GM12875 (cell line): ENCODE data around the gene ZBP1.
A peak's percentile ranks its signal among the peaks of the same experiment; 100 is the strongest.

Experiments used
- H3K4me3 ChIP-seq: one replicate; pipeline ENCODE4 v1.5.1; 2011; ENCODE audit warnings: low read depth, low read length, control low read depth
- TF ChIP-seq, protein P1 (sequence below): IDR thresholded peaks from 2 replicates; pipeline ENCODE4 v1.5.1; 2011; ENCODE audit warnings: low read depth, mild to moderate bottlenecking, control low read depth, inconsistent platforms, low read length, moderate library complexity, borderline replicate concordance; ENCODE audit not compliant: insufficient read depth

The ZBP1 gene

GRCh38 chr20:57619051-57619831 lies 985 bp downstream of the ZBP1 start:
- peak overlapping the region; percentile 26 for H3K4me3 ChIP-seq
- TF ChIP-seq, protein P1, sequence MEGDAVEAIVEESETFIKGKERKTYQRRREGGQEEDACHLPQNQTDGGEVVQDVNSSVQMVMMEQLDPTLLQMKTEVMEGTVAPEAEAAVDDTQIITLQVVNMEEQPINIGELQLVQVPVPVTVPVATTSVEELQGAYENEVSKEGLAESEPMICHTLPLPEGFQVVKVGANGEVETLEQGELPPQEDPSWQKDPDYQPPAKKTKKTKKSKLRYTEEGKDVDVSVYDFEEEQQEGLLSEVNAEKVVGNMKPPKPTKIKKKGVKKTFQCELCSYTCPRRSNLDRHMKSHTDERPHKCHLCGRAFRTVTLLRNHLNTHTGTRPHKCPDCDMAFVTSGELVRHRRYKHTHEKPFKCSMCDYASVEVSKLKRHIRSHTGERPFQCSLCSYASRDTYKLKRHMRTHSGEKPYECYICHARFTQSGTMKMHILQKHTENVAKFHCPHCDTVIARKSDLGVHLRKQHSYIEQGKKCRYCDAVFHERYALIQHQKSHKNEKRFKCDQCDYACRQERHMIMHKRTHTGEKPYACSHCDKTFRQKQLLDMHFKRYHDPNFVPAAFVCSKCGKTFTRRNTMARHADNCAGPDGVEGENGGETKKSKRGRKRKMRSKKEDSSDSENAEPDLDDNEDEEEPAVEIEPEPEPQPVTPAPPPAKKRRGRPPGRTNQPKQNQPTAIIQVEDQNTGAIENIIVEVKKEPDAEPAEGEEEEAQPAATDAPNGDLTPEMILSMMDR = no peak

GRCh38 chr20:57618764-57619050 lies 1.5 kb downstream of the ZBP1 start:
- TF ChIP-seq, protein P1 = no peak

GRCh38 chr20:57618091-57618763 lies 2.0 kb downstream of the ZBP1 start:
- peak overlapping the region; percentile 26 for H3K4me3 ChIP-seq
- TF ChIP-seq, protein P1 = no peak

More at GRCh38 chr20:57618764-57619050, 1.5 kb downstream of the ZBP1 start:
- H3K4me3 ChIP-seq = peak overlapping the region; percentile 26

GRCh38 chr20:57617079-57617795 lies 3.0 kb downstream of the ZBP1 start:
- no peak overlapping the region for H3K4me3 ChIP-seq
- TF ChIP-seq, protein P1 = no peak

- TF ChIP-seq, protein P1 = no peak
- no peak overlapping the region for H3K4me3 ChIP-seq
Observed at GRCh38 chr20:57616143-57616951, 3.9 kb downstream of the ZBP1 start.

DNA sequence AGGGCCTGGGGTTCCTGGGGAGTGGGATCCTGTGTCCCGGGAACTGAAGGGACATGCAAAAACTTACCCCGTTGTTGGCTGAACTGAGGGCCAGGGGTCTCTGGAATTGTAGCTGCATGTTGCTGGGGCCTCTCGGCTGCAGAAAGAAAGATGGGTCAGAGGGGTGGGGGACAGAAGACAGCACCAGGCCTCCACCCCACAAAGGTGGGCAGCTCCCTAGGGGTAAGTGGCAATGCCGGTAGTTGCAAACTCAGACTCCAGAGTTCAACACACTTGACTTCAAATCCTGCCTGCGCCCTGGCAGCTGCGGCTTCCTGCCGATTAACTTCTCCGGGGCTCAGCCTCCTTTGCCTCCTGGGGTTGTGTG lies 4.8 kb downstream of the ZBP1 start:
- no peak overlapping the region for H3K4me3 ChIP-seq
- TF ChIP-seq, protein P1 = no peak
